Body of pancreas (tissue), 4 donors: ENCODE results near the gene ART3. TPM values are rescaled to one million over a fixed set of nuclear protein-coding genes. Genes with fewer than 3 reads are reported as not detected.

ENCODE experiments used
- ATAC-seq: fragments of 150-250 bp; one replicate; pipeline ENCODE4 v1.9.1; 2016
- DNase-seq, 4 donors: peaks; one replicate each; pipeline ENCODE4 v3.0.0-alpha.2; 2019
- H3K27ac ChIP-seq, 4 donors: fragments of 200-600 bp; sonication (generic); 1 replicate in 3 of 4; 2 replicates in 1 of 4; pipeline versions ENCODE4 v1.5.1 to v1.6.1; 2016 to 2019; ENCODE audit warnings: mild to moderate bottlenecking in 1 of 4, mixed read lengths in 1 of 4, moderate library complexity in 1 of 4
- H3K27me3 ChIP-seq, 2 donors: fragments of 200-600 bp; sonication (generic); one replicate each; pipeline ENCODE4 v1.6.0; 2016; ENCODE audit warnings: mild to moderate bottlenecking in 1 of 2
- H3K36me3 ChIP-seq, 2 donors: fragments of 200-600 bp; sonication (generic); replicated peaks in 1 of 2; 2 replicates each; pipeline ENCODE4 v1.5.1; 2016; ENCODE audit warnings: low read depth in 2 of 2; ENCODE audit not compliant: insufficient read depth in 1 of 2
- H3K4me1 ChIP-seq: fragments of 200-600 bp; sonication (generic); one replicate; pipeline ENCODE4 v1.6.0; 2016
- H3K4me3 ChIP-seq, 2 donors: fragments of 200-600 bp; sonication (generic); 1 replicate in 1 of 2; 2 replicates in 1 of 2; pipeline ENCODE4 v1.5.1; 2016 to 2019
- H3K9me3 ChIP-seq, 3 donors: fragments of 200-600 bp; sonication (generic); 1 replicate in 2 of 3; 2 replicates in 1 of 3; pipeline ENCODE4 v1.5.1; 2016
- POLR2A ChIP-seq, 3 donors: fragments of 450-650 bp; IDR thresholded peaks; one replicate each; pipeline ENCODE4 v1.6.1; 2016; ENCODE audit warnings: antibody characterized with exemption in 3 of 3, mild to moderate bottlenecking in 2 of 3
- whole genome bisulfite sequencing, 2 donors: methylation state at CpG; one replicate each; pipeline ENCODE4 v1.1.5; 2017; 5-methylcytosine and 5-hydroxymethylcytosine counted together
- intact Hi-C: fragments of 100-400 bp; cut with DNase I; formaldehyde crosslinking; loops from one replicate; pipeline ENCODE4 v1.15.1; 2023
- total RNA-seq, 2 donors: library from RNA; depleted of rRNA; stranded (reverse); fragments of >200 nt; gene quantifications; one replicate each; pipeline ENCODE4 v1.1.0, GENCODE V29; 2016
- TF ChIP-seq, protein P1 (sequence below), 7 experiments: fragments of 450-650 bp in 4 of 7; fragments of 200-600 bp in 3 of 7; sonication (generic) in 3 of 7; IDR thresholded peaks; one replicate each; pipeline ENCODE4 v1.5.1; 2016 to 2019; ENCODE audit warnings: antibody characterized with exemption in 7 of 7

ART3 gene, protein sequence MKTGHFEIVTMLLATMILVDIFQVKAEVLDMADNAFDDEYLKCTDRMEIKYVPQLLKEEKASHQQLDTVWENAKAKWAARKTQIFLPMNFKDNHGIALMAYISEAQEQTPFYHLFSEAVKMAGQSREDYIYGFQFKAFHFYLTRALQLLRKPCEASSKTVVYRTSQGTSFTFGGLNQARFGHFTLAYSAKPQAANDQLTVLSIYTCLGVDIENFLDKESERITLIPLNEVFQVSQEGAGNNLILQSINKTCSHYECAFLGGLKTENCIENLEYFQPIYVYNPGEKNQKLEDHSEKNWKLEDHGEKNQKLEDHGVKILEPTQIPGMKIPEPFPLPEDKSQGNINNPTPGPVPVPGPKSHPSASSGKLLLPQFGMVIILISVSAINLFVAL
- total RNA-seq, result 1 to 10 TPM; 6.5 to 6.9 TPM

DNA sequence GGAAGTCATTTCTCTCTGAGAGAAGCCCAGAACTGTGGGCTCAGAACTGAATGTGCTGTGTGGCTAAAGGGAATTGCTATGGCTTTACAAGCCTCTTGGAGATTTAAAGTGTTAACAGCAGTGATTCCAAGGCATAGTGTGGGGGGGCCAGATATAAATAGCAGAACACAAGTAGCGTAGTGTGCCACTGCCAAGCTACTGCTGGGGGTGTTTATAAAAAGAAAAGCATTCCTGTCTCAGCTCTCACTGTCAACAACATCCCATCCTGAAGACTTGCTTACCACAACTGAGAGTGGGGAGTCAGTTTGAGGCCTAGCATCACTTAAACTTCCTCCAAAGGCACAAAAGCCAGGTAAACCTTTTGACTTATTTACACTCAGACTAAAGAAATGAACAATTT, at the start of gene ART3:
ART3 (plus strand) TSS at position 242 of the 400 bp plus-strand sequence. CDS start 1,181 bp downstream, outside the sequence.
- intact Hi-C loops, result loop anchor here (10.0 kb wide), 1 partner anchor 160 kb away; no protein-coding TSS in a partner anchor
- Histone ChIP-seq H3K27ac (no peak within 1 kb of the TSS), H3K9me3 (no peaks in the 10 kb centered on the region), H3K4me1 (no peaks in the 10 kb centered on the region), H3K36me3 (no peaks in the 10 kb centered on the region), H3K27me3 (no peaks in the 10 kb centered on the region), H3K4me3 (no peak within 1 kb of the TSS)
- ATAC-seq (no peak), DNase-seq (no peak)
- TF ChIP-seq, protein P1, sequence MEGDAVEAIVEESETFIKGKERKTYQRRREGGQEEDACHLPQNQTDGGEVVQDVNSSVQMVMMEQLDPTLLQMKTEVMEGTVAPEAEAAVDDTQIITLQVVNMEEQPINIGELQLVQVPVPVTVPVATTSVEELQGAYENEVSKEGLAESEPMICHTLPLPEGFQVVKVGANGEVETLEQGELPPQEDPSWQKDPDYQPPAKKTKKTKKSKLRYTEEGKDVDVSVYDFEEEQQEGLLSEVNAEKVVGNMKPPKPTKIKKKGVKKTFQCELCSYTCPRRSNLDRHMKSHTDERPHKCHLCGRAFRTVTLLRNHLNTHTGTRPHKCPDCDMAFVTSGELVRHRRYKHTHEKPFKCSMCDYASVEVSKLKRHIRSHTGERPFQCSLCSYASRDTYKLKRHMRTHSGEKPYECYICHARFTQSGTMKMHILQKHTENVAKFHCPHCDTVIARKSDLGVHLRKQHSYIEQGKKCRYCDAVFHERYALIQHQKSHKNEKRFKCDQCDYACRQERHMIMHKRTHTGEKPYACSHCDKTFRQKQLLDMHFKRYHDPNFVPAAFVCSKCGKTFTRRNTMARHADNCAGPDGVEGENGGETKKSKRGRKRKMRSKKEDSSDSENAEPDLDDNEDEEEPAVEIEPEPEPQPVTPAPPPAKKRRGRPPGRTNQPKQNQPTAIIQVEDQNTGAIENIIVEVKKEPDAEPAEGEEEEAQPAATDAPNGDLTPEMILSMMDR (IDR thresholded peaks at IDR 0.05), result no peak
- TF ChIP-seq POLR2A (IDR thresholded peaks at IDR 0.05), result no peak
- WGBS, 2 donors, result 77 to 87% methylated on average over 1 of the region's 1 CpG

DNA sequence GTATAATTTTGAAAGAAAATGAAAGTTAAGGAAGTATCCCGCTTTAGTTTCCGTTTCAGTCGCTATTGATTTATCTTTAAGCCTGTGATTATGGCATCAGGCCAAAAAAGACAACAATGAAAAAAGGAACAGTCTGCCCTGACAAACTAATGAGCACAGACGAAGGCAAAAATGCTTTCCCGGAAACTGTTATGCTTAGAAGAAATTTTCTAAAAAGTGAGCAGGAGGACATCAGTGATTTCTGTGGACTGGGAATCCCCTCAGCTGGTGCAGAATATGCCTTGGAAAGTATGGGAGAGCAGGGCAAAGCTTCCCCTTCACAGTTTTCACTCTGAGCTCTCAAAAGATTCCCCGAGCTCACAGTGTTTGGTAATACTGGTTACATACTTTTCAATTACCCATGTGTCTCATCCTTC, 46.2 kb upstream of the ART3 start:
- Histone ChIP-seq H3K36me3 (no peaks in the 10 kb centered on the region), H3K4me3 (no peak overlapping the region), H3K27me3 (no peaks in the 10 kb centered on the region), H3K27ac (peak overlapping the region in 2 of 4 donors; percentile 35 to 61), H3K4me1 (peaks cover 5% of the 10 kb centered on the region), H3K9me3 (no peaks in the 10 kb centered on the region)
- ATAC-seq (peak; percentile 82), DNase-seq (peak in 1 of 4 donors; percentile 17)
- WGBS, 2 donors, result 2 to 3% methylated on average over 6 of the region's 6 CpGs
- no peak for TF ChIP-seq POLR2A (IDR thresholded peaks at IDR 0.05)
- TF ChIP-seq, protein P1 (IDR thresholded peaks at IDR 0.05), result no peak
- intact Hi-C loops, result no loop called here

DNA sequence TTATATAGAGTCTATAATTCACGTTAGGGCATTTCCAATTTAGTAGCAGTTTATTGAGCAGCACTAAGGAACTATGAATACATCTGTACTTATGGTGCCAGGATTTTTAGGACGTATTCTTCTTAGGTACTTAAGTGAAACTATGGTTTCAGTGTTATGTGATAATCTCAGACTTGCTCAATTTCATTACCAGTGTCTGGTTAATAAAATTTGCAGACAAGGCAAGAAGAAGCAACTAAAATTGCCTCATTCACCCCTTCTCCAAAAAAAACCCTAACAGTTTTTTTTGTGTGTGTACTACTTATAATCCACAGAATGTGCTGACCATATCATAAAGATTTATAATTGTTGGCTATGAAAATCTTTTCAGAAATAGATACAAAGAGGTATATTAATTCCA, 45.2 kb upstream of the ART3 start:
- Histone ChIP-seq H3K9me3 (no peaks in the 10 kb centered on the region), H3K4me3 (no peak overlapping the region), H3K36me3 (no peaks in the 10 kb centered on the region), H3K4me1 (peaks cover 5% of the 10 kb centered on the region), H3K27ac (no peak overlapping the region), H3K27me3 (no peaks in the 10 kb centered on the region)
- ATAC-seq, result no peak
- intact Hi-C loops, result no loop called here
- no peak for DNase-seq
- WGBS, 2 donors, result 78 to 81% methylated on average over 2 of the region's 2 CpGs
- TF ChIP-seq POLR2A (IDR thresholded peaks at IDR 0.05), result no peak
- TF ChIP-seq, protein P1 (IDR thresholded peaks at IDR 0.05), result no peak

DNA sequence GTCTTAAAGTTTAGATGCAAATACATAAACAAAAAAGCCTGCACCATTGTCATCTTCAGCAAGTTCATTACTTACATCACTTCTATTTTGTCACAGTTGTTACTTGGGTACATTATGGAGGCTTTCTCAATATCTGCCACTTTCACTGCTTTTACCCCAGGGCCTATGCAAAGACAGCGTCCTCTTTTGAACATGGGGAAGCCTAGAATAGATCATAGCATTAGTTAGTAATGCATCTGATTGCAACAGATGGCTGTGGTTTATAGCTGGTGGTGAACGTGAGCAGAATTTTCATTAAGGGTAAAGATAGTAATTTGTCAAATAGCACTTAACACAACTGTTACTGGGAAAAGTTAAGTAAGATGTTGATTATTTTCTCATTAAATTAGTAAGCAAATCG, 39.4 kb upstream of the ART3 start:
- Histone ChIP-seq H3K27ac (peak overlapping the region in 1 of 4 donors; percentile 65), H3K4me1 (peaks cover 14% of the 10 kb centered on the region), H3K4me3 (no peak overlapping the region), H3K36me3 (no peaks in the 10 kb centered on the region), H3K27me3 (no peaks in the 10 kb centered on the region), H3K9me3 (no peaks in the 10 kb centered on the region)
- no peak for TF ChIP-seq POLR2A (IDR thresholded peaks at IDR 0.05)
- TF ChIP-seq, protein P1 (IDR thresholded peaks at IDR 0.05), result no peak
- intact Hi-C loops, result no loop called here
- WGBS, 2 donors, result 26 to 62% methylated on average over 3 of the region's 3 CpGs
- no peak for ATAC-seq
- DNase-seq, result no peak
